GM23338 (cell line): Measurements from ENCODE around the gene NAA15. TPM values are rescaled to one million over a fixed set of nuclear protein-coding genes. Genes with fewer than 3 reads are reported as not detected.

Source experiments
- ATAC-seq: fragments of 200-7000 bp; cut with Tn5 transposase; 3 replicates; pipeline ENCODE4 v1.9.1; 2020
- DNase-seq: peaks from one replicate; pipeline ENCODE4 v3.0.0-alpha.2; 2015; ENCODE audit warnings: low spot score
- H2AFZ ChIP-seq: fragments of 200-600 bp; sonication (generic); 2 replicates; pipeline ENCODE4 v1.8.0; 2016; ENCODE audit warnings: antibody characterized with exemption, mild to moderate bottlenecking, moderate library complexity
- H3F3A ChIP-seq: fragments of 200-600 bp; sonication (generic); replicated peaks from 2 replicates; pipeline ENCODE4 v1.8.0; 2017; ENCODE audit warnings: antibody characterized with exemption, mixed run types, low read depth
- H3K27ac ChIP-seq: fragments of 200-600 bp; sonication (generic); 2 replicates; pipeline ENCODE4 v1.6.1; 2016; ENCODE audit warnings: low read depth
- H3K27me3 ChIP-seq: fragments of 200-600 bp; sonication (generic); 2 replicates; pipeline ENCODE4 v1.8.0; 2016; ENCODE audit warnings: mild to moderate bottlenecking, mixed run types, moderate library complexity; ENCODE audit not compliant: insufficient read depth
- H3K36me3 ChIP-seq: fragments of 200-600 bp; sonication (generic); 2 replicates; pipeline ENCODE4 v1.8.0; 2016; ENCODE audit warnings: mild to moderate bottlenecking; ENCODE audit not compliant: insufficient read depth
- H3K4me1 ChIP-seq: fragments of 200-600 bp; sonication (generic); 2 replicates; pipeline ENCODE4 v1.8.0; 2016; ENCODE audit warnings: mild to moderate bottlenecking, moderate library complexity; ENCODE audit not compliant: insufficient read depth
- H3K4me2 ChIP-seq: fragments of 200-600 bp; sonication (generic); 2 replicates; pipeline ENCODE4 v1.7.1; 2017; ENCODE audit warnings: mixed run types
- H3K4me3 ChIP-seq: fragments of 200-600 bp; sonication (generic); 2 replicates; pipeline ENCODE4 v1.6.1; 2016; ENCODE audit warnings: mixed run types
- H3K79me2 ChIP-seq: fragments of 200-600 bp; sonication (generic); replicated peaks from 2 replicates; pipeline ENCODE4 v1.8.0; 2017; ENCODE audit warnings: mild to moderate bottlenecking; ENCODE audit not compliant: insufficient read depth
- H3K9me2 ChIP-seq: fragments of 200-600 bp; sonication (generic); 2 replicates; pipeline ENCODE4 v1.8.0; 2017; ENCODE audit not compliant: insufficient read depth
- H4K20me1 ChIP-seq: fragments of 200-600 bp; sonication (generic); replicated peaks from 2 replicates; pipeline ENCODE4 v1.8.0; 2017; ENCODE audit warnings: mild to moderate bottlenecking; ENCODE audit not compliant: insufficient read depth
- H3K27ac Mint-ChIP-seq: 2 replicates; pipeline ENCODE4 v1.8.0; 2020; ENCODE audit warnings: inconsistent platforms, mild to moderate bottlenecking, moderate library complexity, mixed read lengths
- H3K27me3 Mint-ChIP-seq: 3 replicates; pipeline ENCODE4 v1.8.0; 2022; ENCODE audit warnings: low read depth, mild to moderate bottlenecking, moderate library complexity, mixed read lengths, inconsistent platforms; ENCODE audit not compliant: insufficient read depth, poor library complexity
- H3K36me3 Mint-ChIP-seq: 3 replicates; pipeline ENCODE4 v1.8.0; 2021; ENCODE audit warnings: low read depth, mild to moderate bottlenecking, inconsistent platforms, moderate library complexity, mixed read lengths
- H3K4me1 Mint-ChIP-seq: 3 replicates; pipeline ENCODE4 v1.8.0; 2020; ENCODE audit warnings: mild to moderate bottlenecking, inconsistent platforms, mixed read lengths
- H3K4me3 Mint-ChIP-seq: 3 replicates; pipeline ENCODE4 v1.8.0; 2021; ENCODE audit warnings: moderate library complexity, mild to moderate bottlenecking, inconsistent platforms, mixed read lengths
- H3K9me3 Mint-ChIP-seq: 3 replicates; pipeline ENCODE4 v1.8.0; 2020; ENCODE audit warnings: moderate library complexity, mild to moderate bottlenecking, inconsistent platforms, mixed read lengths
- CREB1 ChIP-seq: fragments of 250-450 bp; sonication (Bioruptor Pico); IDR thresholded peaks from 2 replicates; pipeline ENCODE4 v1.5.0; 2020; ENCODE audit warnings: low read depth, mild to moderate bottlenecking, moderate library complexity
- CTCF ChIP-seq, 2 experiments: fragments of 200-600 bp in 1 of 2; sonication (generic) in 1 of 2; conservative IDR thresholded peaks; 2 replicates each; pipeline versions ENCODE4 v1.5.1 to v1.6.1; 2016 to 2017; ENCODE audit warnings: antibody characterized with exemption in 2 of 2, low read depth in 2 of 2, mild to moderate bottlenecking in 2 of 2, moderate library complexity in 1 of 2
- ETS1 ChIP-seq: IDR thresholded peaks from 2 replicates; pipeline ENCODE4 v1.6.1; 2016; ENCODE audit warnings: antibody characterized with exemption
- EZH2 ChIP-seq: fragments of 200-600 bp; sonication (generic); IDR thresholded peaks from one replicate; pipeline ENCODE4 v1.8.0; 2017; ENCODE audit warnings: antibody characterized with exemption, mild to moderate bottlenecking, low read depth; ENCODE audit not compliant: unreplicated experiment
- EZH2phosphoT487 ChIP-seq: fragments of 200-600 bp; sonication (generic); IDR thresholded peaks from one replicate; pipeline ENCODE4 v1.8.1; 2018; ENCODE audit warnings: antibody characterized with exemption; ENCODE audit not compliant: unreplicated experiment
- JUNB ChIP-seq: IDR thresholded peaks from one replicate; pipeline ENCODE4 v1.6.1; 2016; ENCODE audit warnings: antibody characterized with exemption; ENCODE audit not compliant: unreplicated experiment
- NANOG ChIP-seq: IDR thresholded peaks from 2 replicates; pipeline ENCODE4 v1.6.1; 2016; ENCODE audit warnings: antibody characterized with exemption, borderline replicate concordance
- POLR2AphosphoS5 ChIP-seq: IDR thresholded peaks from 2 replicates; pipeline ENCODE4 v1.6.1; 2016; ENCODE audit warnings: antibody characterized with exemption, low read depth
- REST ChIP-seq: IDR thresholded peaks from one replicate; pipeline ENCODE4 v1.6.1; 2018; ENCODE audit warnings: antibody characterized with exemption; ENCODE audit not compliant: unreplicated experiment
- STAT1 ChIP-seq: IDR thresholded peaks from one replicate; pipeline ENCODE4 v1.6.1; 2016; ENCODE audit warnings: antibody characterized with exemption; ENCODE audit not compliant: unreplicated experiment
- ZNF114 ChIP-seq: fragments of 250-450 bp; sonication (Bioruptor Pico); IDR thresholded peaks from 2 replicates; pipeline ENCODE4 v1.5.0; 2020; ENCODE audit warnings: mild to moderate bottlenecking, moderate library complexity
- ZNF331 ChIP-seq: fragments of 250-450 bp; sonication (Bioruptor Pico); IDR thresholded peaks from 2 replicates; pipeline ENCODE4 v1.5.0; 2020; ENCODE audit warnings: low read depth, mild to moderate bottlenecking, moderate library complexity
- ZNF462 ChIP-seq: fragments of 250-450 bp; sonication (Bioruptor Pico); IDR thresholded peaks from 2 replicates; pipeline ENCODE4 v1.5.0; 2020; ENCODE audit warnings: mild to moderate bottlenecking, moderate library complexity
- polyA plus RNA-seq: library from polyadenylated mRNA; unstranded; fragments of >200 nt; fragmentation: Nextera tagmentation; extraction: Ambion mirVana; gene quantifications from 2 replicates; pipeline ENCODE4 v1.2.1, GENCODE V29; 2016
- total RNA-seq: library from RNA; depleted of rRNA; stranded (reverse); fragments of >200 nt; shearing (Covaris generic); gene quantifications from 2 replicates; pipeline ENCODE4 v1.2.3, GENCODE V29; 2014

Gene NAA15
- total and polyA plus RNA-seq, 2 experiments from 2014 or later: 80.1 to 101 TPM

- H3K36me3 Mint-ChIP-seq: peaks cover 33% of the 10 kb centered on the region
- TF ChIP-seq EZH2 (no peak), JUNB (no peak), REST (no peak), CREB1 (CRISPR knock-in tag) (no peak), STAT1 (no peak), ZNF114 (CRISPR knock-in tag) (no peak), ZNF331 (CRISPR knock-in tag) (no peak), ZNF462 (CRISPR knock-in tag) (no peak), POLR2AphosphoS5 (no peak), EZH2phosphoT487 (no peak), ETS1 (no peak), CTCF (conservative IDR thresholded peaks at IDR 0.05; ENCODE audit: low read depth in 2 of 2) (no peak), NANOG (no peak)
- peaks cover 19% of the 10 kb centered on the region; the same call in 2 of the 3 replicates for H3K4me1 Mint-ChIP-seq
- H3F3A ChIP-seq: no peaks in the 10 kb centered on the region; the same call in 1 of the 2 replicates
- H3K36me3 ChIP-seq: peaks cover 4% of the 10 kb centered on the region; the same call in 1 of the 2 replicates
- H3K9me3 Mint-ChIP-seq: peaks cover 9% of the 10 kb centered on the region; the same call in 2 of the 3 replicates
- H3K4me2 ChIP-seq: peak overlapping the region; percentile 86
- H3K27me3 Mint-ChIP-seq: peaks cover 13% of the 10 kb centered on the region
- H3K27ac Mint-ChIP-seq: peak overlapping the region; percentile 89
- ATAC-seq (peak; percentile 11), DNase-seq (peak; percentile 38)
- H2AFZ ChIP-seq: peak overlapping the region; percentile 53; the same call in 1 of the 2 replicates
- H3K4me1 ChIP-seq: peaks cover 19% of the 10 kb centered on the region; the same call in 1 of the 2 replicates
- peak overlapping the region; percentile 83 for H3K4me3 ChIP-seq
- H3K27ac ChIP-seq: peak overlapping the region; percentile 94
- no peaks in the 10 kb centered on the region for H3K27me3 ChIP-seq
- peaks cover 57% of the 10 kb centered on the region for H3K79me2 ChIP-seq
- H3K4me3 Mint-ChIP-seq: peak overlapping the region; percentile 99
- H4K20me1 ChIP-seq: peaks cover 17% of the 10 kb centered on the region
- H3K9me2 ChIP-seq: no peaks in the 10 kb centered on the region
Observed at GRCh38 chr4:139300431-139301112, 733 bp upstream of the NAA15 start.
